Measurements from ENCODE around the gene WNK1. TPM values are rescaled to one million over a fixed set of nuclear protein-coding genes. Genes with fewer than 3 reads are reported as not detected.

The WNK1 gene
- total and polyA plus RNA-seq, 2 donors = 71.0 to 155 TPM

DNA sequence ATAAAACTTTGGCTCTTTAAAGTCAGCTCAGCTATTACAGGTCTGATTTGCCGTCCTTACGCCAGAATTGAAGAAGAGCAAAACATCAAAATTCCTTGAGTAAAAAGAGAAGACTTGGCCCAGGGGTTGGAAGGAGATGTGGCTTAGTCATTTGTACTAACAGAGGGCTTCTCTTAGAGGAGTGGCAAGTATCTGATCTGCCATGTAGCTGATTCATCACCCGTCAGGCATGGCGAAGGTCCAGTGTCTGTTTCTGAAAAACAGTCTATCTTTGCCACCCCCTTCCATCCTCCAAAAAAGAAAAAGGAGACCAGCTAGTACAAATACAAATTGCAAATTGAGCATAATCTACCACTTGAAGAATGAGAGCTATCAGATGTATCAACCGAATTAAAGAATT, 105.2 kb downstream of the WNK1 start:
- no peak overlapping the region for H3K27ac ChIP-seq (ENCODE audit: low read depth)
- 64% methylated on average over 5 of the region's 5 CpGs for WGBS
- no peaks in the 10 kb centered on the region for H3K36me3 ChIP-seq (ENCODE audit: insufficient read depth)
- H3K4me1 ChIP-seq (ENCODE audit: insufficient read depth) = no peaks in the 10 kb centered on the region
- no peak overlapping the region for H3K4me3 ChIP-seq (ENCODE audit: low read depth, low read length)
- DNase-seq (ENCODE audit: extremely low spot score) = no peak

GRCh38 chr12:862303-862911, 110.0 kb downstream of the WNK1 start:
- Histone ChIP-seq H3K4me3 (ENCODE audit: low read depth, low read length) (no peak overlapping the region), H3K27ac (ENCODE audit: low read depth) (no peak overlapping the region), H3K36me3 (ENCODE audit: insufficient read depth) (no peaks in the 10 kb centered on the region), H3K4me1 (ENCODE audit: insufficient read depth) (no peaks in the 10 kb centered on the region)
- DNase-seq (ENCODE audit: extremely low spot score) = no peak
- 95% methylated on average over 4 of the region's 4 CpGs for WGBS

DNA sequence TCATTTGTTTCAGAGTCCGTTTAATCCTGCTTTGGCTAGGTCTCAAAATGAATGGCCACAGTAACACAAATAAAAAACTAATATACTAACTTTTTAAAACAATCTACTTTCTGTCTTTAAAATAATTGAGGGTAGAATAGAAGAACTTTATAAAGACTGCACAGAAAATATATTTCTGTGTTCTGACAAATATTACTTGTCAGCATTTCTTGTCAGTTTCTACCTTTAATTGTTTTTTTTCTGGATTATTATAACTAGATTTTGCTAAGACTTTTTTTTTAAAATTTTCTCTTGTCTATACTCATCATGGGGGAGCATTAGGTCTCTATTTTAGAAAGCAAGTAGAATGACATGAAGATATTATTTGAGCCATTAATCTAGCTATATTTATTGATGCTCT, 110.9 kb downstream of the WNK1 start:
- Histone ChIP-seq H3K27ac (ENCODE audit: low read depth) (no peak overlapping the region), H3K36me3 (ENCODE audit: insufficient read depth) (no peaks in the 10 kb centered on the region), H3K4me1 (ENCODE audit: insufficient read depth) (no peaks in the 10 kb centered on the region), H3K4me3 (ENCODE audit: low read depth, low read length) (no peak overlapping the region)
- DNase-seq (ENCODE audit: extremely low spot score) = no peak
- WGBS = 60% methylated on average over 1 of the region's 1 CpG

GRCh38 chr12:865614-866013, 113.2 kb downstream of the WNK1 start:
- H3K27ac ChIP-seq (ENCODE audit: low read depth) = no peak overlapping the region
- no peak for DNase-seq (ENCODE audit: extremely low spot score)
- no peaks in the 10 kb centered on the region for H3K4me1 ChIP-seq (ENCODE audit: insufficient read depth)
- H3K36me3 ChIP-seq (ENCODE audit: insufficient read depth) = no peaks in the 10 kb centered on the region
- H3K4me3 ChIP-seq (ENCODE audit: low read depth, low read length) = no peak overlapping the region
- WGBS = 84% methylated on average over 1 of the region's 1 CpG

- Histone ChIP-seq H3K27ac (ENCODE audit: low read depth) (no peak overlapping the region), H3K4me3 (ENCODE audit: low read depth, low read length) (no peak overlapping the region), H3K36me3 (ENCODE audit: insufficient read depth) (no peaks in the 10 kb centered on the region), H3K4me1 (ENCODE audit: insufficient read depth) (no peaks in the 10 kb centered on the region)
- DNase-seq (ENCODE audit: extremely low spot score) = no peak
- WGBS = 93% methylated on average over 5 of the region's 5 CpGs
These were observed 115.5 kb downstream of the WNK1 start for GRCh38 chr12:867905-868304.

DNA sequence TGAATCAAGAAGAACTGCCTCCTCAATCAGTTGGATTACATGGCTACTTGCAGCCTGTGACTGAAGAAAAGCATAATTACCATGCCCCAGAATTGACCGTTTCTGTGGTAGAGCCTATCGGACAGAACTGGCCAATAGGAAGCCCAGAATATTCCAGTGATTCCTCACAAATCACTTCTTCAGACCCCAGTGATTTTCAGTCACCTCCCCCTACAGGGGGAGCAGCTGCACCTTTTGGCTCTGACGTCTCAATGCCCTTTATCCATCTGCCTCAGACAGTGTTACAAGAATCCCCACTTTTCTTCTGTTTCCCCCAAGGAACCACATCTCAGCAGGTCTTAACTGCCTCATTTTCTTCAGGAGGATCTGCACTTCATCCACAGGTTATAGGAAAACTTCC, 116.3 kb downstream of the WNK1 start:
- H3K27ac ChIP-seq (ENCODE audit: low read depth) = no peak overlapping the region
- DNase-seq (ENCODE audit: extremely low spot score) = no peak
- no peak overlapping the region for H3K4me3 ChIP-seq (ENCODE audit: low read depth, low read length)
- no peaks in the 10 kb centered on the region for H3K36me3 ChIP-seq (ENCODE audit: insufficient read depth)
- 64% methylated on average over 3 of the region's 3 CpGs for WGBS
- no peaks in the 10 kb centered on the region for H3K4me1 ChIP-seq (ENCODE audit: insufficient read depth)

GRCh38 chr12:870378-870777, 118.0 kb downstream of the WNK1 start:
- Histone ChIP-seq H3K27ac (ENCODE audit: low read depth) (no peak overlapping the region), H3K36me3 (ENCODE audit: insufficient read depth) (no peaks in the 10 kb centered on the region), H3K4me1 (ENCODE audit: insufficient read depth) (no peaks in the 10 kb centered on the region), H3K4me3 (ENCODE audit: low read depth, low read length) (no peak overlapping the region)
- no peak for DNase-seq (ENCODE audit: extremely low spot score)
- WGBS = 61% methylated on average over 1 of the region's 1 CpG

- no peaks in the 10 kb centered on the region for H3K4me1 ChIP-seq (ENCODE audit: insufficient read depth)
- no peak overlapping the region for H3K4me3 ChIP-seq (ENCODE audit: low read depth, low read length)
- H3K27ac ChIP-seq (ENCODE audit: low read depth) = no peak overlapping the region
- DNase-seq (ENCODE audit: extremely low spot score) = no peak
- peaks cover 2% of the 10 kb centered on the region for H3K36me3 ChIP-seq (ENCODE audit: insufficient read depth)
- WGBS = 78% methylated on average over 2 of the region's 2 CpGs
These were observed 121.6 kb downstream of the WNK1 start for GRCh38 chr12:873954-874353.

DNA sequence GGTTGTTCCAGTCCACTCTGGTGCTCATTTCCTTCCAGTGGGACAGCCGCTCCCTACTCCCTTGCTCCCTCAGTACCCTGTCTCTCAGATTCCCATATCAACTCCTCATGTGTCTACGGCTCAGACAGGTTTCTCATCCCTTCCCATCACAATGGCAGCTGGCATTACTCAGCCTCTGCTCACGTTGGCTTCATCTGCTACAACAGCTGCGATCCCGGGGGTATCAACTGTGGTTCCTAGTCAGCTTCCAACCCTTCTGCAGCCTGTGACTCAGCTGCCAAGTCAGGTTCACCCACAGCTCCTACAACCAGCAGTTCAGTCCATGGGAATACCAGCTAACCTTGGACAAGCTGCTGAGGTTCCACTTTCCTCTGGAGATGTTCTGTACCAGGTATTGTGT, 127.3 kb downstream of the WNK1 start:
- Histone ChIP-seq H3K4me1 (ENCODE audit: insufficient read depth) (no peaks in the 10 kb centered on the region), H3K36me3 (ENCODE audit: insufficient read depth) (peaks cover 11% of the 10 kb centered on the region), H3K4me3 (ENCODE audit: low read depth, low read length) (no peak overlapping the region), H3K27ac (ENCODE audit: low read depth) (no peak overlapping the region)
- 85% methylated on average over 5 of the region's 5 CpGs for WGBS
- no peak for DNase-seq (ENCODE audit: extremely low spot score)

- 84% methylated on average over 4 of the region's 4 CpGs for WGBS
- Histone ChIP-seq H3K4me3 (ENCODE audit: low read depth, low read length) (no peak overlapping the region), H3K36me3 (ENCODE audit: insufficient read depth) (peaks cover 16% of the 10 kb centered on the region), H3K27ac (ENCODE audit: low read depth) (no peak overlapping the region), H3K4me1 (ENCODE audit: insufficient read depth) (no peaks in the 10 kb centered on the region)
- no peak for DNase-seq (ENCODE audit: extremely low spot score)
These were observed 128.3 kb downstream of the WNK1 start for GRCh38 chr12:880656-881055.

DNA sequence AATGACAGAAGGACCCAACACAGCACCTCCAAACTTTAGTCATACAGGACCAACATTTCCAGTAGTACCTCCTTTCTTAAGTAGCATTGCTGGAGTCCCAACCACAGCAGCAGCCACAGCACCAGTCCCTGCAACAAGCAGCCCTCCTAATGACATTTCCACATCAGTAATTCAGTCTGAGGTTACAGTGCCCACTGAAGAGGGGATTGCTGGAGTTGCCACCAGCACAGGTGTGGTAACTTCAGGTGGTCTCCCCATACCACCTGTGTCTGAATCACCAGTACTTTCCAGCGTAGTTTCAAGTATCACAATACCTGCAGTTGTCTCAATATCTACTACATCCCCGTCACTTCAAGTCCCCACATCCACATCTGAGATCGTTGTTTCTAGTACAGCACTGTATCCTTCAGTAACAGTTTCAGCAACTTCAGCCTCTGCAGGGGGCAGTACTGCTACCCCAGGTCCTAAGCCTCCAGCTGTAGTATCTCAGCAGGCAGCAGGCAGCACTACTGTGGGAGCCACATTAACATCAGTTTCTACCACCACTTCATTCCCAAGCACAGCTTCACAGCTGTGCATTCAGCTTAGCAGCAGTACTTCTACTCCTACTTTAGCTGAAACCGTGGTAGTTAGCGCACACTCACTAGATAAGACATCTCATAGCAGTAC, 132.5 kb downstream of the WNK1 start:
- WGBS = 95% methylated on average over 5 of the region's 5 CpGs
- H3K4me3 ChIP-seq (ENCODE audit: low read depth, low read length) = no peak overlapping the region
- H3K4me1 ChIP-seq (ENCODE audit: insufficient read depth) = no peaks in the 10 kb centered on the region
- peaks cover 18% of the 10 kb centered on the region for H3K36me3 ChIP-seq (ENCODE audit: insufficient read depth)
- no peak overlapping the region for H3K27ac ChIP-seq (ENCODE audit: low read depth)
- no peak for DNase-seq (ENCODE audit: extremely low spot score)

DNA sequence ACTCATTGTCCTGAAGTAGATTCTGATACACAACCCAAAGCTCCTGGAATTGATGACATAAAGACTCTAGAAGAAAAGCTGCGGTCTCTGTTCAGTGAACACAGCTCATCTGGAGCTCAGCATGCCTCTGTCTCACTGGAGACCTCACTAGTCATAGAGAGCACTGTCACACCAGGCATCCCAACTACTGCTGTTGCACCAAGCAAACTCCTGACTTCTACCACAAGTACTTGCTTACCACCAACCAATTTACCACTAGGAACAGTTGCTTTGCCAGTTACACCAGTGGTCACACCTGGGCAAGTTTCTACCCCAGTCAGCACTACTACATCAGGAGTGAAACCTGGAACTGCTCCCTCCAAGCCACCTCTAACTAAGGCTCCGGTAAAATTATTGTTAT, 133.3 kb downstream of the WNK1 start:
- 95% methylated on average over 2 of the region's 2 CpGs for WGBS
- no peak for DNase-seq (ENCODE audit: extremely low spot score)
- Histone ChIP-seq H3K4me1 (ENCODE audit: insufficient read depth) (no peaks in the 10 kb centered on the region), H3K36me3 (ENCODE audit: insufficient read depth) (peaks cover 17% of the 10 kb centered on the region), H3K4me3 (ENCODE audit: low read depth, low read length) (no peak overlapping the region), H3K27ac (ENCODE audit: low read depth) (no peak overlapping the region)

DNA sequence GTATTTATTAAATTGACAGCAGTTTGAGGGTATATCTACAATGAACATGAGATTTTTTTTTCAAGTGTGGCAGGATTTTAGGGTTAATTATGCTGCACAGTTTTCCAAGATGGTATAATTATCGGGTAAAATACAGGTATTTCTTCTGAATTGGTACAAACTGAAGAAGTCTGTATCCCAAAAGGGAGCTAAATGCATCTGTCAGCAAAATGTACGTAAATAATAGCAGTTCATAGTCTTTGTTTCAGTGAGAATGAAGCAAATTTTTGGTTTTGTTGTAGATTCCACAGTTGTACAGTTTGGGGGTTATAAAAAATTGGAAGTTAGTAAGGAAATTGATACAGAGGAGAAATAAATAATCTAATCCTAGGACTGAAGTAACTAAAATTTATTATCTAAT, 133.8 kb downstream of the WNK1 start:
- 93% methylated on average over 2 of the region's 2 CpGs for WGBS
- no peaks in the 10 kb centered on the region for H3K4me1 ChIP-seq (ENCODE audit: insufficient read depth)
- H3K27ac ChIP-seq (ENCODE audit: low read depth) = no peak overlapping the region
- peaks cover 15% of the 10 kb centered on the region for H3K36me3 ChIP-seq (ENCODE audit: insufficient read depth)
- DNase-seq (ENCODE audit: extremely low spot score) = no peak
- no peak overlapping the region for H3K4me3 ChIP-seq (ENCODE audit: low read depth, low read length)

- H3K4me3 ChIP-seq (ENCODE audit: low read depth, low read length) = no peak overlapping the region
- DNase-seq (ENCODE audit: extremely low spot score) = no peak
- H3K4me1 ChIP-seq (ENCODE audit: insufficient read depth) = no peaks in the 10 kb centered on the region
- peaks cover 4% of the 10 kb centered on the region for H3K36me3 ChIP-seq (ENCODE audit: insufficient read depth)
- no peak overlapping the region for H3K27ac ChIP-seq (ENCODE audit: low read depth)
These were observed 141.8 kb downstream of the WNK1 start for GRCh38 chr12:894226-894625.
